Fibroblast of peridontal ligament (primary cell): ENCODE results near the gene CARD19.
"Not testable (repeated sequence)": the region's sequence is repeated elsewhere in the genome, so short reads cannot be mapped to it uniquely, and the experiment has no call there.

Experiments
- DNase-seq: peaks from one replicate; pipeline ENCODE4 v3.0.0-alpha.2; 2010; ENCODE audit errors: extremely low read depth

CARD19 gene

DNA sequence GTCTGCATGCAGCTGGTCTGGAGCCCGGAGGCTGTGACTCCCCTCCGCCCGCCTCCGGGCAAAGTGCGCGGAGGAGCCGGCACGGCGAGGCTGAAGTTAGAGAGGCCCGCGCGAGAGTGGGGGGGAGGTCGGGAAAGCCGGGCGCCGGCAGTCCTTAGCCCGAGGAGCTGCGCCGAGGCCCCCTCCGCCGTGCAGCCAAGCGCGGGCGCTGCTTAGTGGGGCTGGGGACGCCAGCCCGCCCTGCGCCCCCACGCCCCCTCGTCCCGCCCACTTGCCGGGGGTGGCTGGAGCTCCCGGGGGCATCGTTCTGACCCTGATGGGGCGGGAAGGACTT lies 37.6 kb downstream of the CARD19 start:
- no peak for DNase-seq

DNA sequence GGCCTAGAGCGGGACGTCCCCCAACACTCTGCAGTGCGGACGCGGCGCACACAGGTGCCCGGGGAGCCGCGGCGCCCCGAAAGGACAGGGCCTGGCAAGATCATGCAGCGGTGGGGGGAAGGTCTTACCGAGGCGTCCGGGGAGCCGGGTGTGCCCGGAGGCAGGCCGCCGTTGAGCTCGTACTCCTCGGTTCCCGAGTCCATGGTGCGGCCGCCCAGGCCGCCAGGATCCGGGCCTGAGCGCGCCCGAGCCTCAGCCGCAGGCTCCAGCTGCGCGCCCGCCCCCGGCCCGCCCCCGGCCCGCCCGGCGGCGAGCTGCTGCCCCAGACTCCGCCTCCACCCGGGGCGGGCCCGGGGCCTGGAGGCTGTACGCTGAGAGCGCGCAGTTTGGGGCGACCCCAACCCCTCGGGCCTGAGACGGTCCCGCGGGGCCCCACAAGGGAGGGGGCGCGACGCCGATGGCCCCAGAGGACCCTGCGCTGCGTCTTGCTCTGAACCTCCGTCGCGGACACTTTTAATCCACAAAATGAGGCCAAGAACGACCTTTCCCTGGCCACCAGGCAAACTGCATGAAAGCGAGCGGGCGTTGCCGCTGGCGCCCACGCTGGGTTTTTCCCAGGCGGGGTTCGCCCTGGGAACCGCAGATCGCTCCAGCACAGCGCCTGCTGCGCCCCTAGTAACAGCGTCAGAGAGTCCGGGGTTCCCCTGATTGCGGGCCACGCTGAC lies 38.2 kb downstream of the CARD19 start, which contains the start of gene NINJ1:
Gene NINJ1 (minus strand): TSS at position 237 of the 725 bp plus-strand sequence. CDS start 34 bp downstream, at position 203.
- DNase-seq, result peak; percentile 56

DNA sequence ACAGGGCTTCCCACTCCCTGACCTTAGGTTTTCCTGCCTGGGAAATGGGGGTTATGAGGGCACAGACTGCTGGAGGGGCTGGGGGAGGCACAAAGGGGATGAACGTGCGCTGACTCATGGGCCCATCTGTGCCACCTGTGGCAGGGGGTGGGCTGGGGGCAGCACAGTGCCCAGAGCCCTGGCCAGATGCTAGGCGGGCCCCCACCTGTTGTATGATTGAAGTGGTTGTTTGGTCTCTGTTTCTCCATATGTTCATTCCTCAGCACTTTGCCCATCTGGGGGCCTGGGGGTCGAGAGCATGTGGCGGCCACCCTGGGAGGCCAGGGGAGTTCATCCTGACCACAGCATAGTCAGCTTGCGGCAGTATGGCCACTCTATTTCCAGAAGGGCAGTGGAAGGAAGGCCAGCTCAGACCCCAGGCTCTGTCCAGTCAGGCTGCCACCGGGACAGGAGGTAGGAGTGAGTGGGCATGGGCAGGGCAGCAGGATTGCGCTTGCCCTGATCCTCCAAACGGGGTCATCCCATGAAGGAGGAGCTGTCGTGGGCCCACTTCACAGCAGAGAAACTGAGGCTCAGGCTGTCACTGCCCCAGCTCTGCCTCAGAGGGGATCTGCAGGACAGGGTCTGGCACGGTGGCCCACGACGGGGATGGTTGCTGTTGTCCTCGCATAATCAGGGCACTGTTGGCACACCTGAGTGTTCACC lies 38.9 kb downstream of the CARD19 start:
- DNase-seq, result no peak

DNA sequence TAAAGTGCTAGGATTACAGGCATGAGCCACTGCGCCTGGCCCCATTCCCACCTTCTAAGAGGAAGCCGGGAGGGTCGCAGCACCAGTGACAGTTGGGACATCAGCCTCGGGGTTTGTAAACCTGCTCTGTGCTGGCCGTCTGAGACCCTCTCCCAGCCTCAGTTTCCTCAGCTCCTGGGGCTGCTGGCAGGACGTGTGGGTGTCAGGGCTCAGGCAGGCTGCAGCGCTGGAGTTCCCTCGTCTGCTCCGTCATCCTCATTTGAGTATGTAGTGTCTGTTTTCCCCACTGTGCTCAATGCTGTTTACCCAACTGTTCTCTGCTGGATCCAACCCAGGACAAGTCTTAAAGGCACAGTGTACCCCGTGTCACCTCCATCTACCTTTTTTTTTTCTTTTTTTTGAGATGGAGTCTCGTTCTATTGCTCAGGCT lies 40.0 kb downstream of the CARD19 start:
- peak; percentile 54 for DNase-seq

DNA sequence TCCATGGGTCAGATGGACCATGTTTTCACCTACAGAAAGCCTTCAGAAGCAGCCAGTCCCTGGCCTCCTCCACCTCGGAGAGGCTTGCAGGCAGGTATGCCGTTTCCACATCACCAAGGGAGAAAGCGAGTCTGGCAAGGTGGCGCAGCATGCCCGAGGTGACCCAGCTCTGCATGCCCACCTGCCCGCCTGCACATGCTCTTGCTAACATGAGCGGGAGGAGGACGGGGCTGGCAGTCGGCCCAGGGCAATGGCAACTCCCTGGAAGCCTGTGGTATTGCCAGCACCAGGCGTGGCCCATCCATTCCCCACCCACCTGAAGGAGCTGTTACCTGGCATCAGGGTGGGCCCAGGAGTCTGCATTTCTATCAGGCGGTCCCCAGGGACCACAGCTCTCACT lies 41.3 kb downstream of the CARD19 start:
- DNase-seq, result no peak

DNA sequence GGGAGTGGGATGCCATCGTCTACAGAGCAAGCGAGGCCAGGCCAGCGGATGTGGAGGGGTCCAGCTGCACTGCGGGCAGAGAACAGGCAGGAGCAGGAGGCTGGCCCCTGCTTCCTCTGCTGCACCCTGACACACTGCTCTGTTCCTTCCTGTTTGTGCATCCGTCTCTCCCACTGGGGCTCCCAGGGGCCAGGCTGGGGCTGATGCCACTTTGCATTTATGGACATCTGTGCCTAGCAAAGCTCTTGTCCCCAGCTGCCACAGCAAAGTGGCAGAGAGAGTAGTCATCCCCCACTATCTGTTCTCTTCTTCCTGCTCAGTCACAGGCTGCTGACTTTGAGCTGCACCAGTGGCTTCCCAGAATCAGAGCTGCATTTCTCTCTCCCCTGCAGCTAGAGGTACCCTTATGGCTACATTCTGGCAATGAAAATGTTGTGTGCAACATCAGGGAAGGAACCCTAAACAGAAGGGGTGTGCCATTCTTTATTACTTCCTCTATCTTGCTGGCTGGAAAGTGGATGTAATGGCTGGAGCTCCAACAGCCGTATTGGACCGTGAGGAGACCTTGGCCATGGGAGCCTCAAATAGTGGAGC lies 42.3 kb downstream of the CARD19 start:
- DNase-seq, result no peak

DNA sequence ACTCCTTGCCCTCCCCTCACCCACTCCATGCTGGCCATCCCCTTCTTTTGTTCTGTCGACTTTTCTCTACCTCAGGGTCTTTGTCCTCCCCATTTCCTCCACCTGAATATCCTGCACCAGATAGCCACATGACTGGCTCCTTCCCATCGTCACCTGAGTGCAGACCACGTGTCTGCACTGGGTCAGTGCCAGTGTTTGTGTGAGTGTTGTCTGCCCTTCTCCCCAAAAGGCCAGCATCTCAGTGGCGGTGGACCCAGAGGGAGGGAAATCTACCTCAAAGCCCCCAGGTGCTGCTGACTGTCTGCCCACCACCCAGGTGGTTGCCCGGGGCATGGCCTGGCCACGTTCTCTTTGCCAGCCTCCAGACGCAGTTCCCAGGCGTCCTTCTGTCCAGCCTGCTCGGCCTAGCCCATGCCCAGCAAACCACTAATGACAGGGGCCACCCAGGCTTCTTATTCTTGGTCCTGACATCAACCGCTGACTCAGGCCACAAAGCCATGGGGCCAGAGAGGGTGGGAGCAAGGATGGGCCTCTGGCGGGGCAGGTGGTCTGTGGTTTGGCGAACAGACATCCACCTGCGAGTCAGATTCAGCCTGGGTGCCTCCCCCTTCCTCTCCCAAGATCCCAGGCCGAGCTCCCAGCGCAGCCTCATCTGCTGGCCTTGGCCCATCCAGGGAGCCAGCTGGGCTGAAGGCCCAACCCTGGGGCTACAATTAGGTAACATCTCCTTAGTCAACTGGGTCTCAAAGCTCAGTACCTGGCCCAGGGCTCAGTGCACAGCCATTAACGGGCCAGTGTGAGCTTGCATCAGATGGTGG lies 43.6 kb downstream of the CARD19 start:
- no peak for DNase-seq

DNA sequence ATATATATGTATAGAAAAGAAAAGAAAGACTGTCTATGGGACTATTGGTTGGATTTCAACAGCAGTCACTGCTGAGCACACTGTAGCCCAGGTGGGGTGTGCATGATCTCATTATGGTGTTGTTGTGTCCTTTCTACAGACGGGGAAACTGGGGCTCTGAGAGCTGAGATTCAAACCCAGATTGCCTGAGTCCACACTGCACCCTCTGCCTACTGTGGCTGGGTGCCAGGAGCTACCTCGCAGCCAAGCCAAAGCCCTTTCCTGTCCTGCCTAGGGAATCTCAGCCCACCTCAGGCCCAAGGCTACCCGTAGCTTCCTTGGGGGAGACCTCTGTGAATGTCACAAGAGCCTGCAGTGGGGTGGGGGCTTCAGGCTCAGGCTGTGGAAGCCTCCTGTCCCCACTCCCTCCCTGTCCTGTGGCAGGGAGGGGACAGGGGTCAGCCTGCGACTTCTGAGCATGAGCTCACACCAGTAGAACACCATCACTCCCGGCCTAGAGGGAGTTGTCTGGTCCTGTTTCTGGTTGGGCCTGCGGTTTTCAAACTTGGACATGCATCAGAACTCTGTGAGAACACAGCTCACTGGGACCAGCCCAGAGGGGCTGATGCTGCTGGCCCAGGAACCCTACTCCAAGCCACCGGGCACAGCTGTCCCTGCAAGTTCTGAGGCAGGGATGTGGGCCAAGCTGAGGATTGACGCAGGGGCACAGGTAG lies 45.9 kb downstream of the CARD19 start:
- peak; percentile 14 for DNase-seq

DNA sequence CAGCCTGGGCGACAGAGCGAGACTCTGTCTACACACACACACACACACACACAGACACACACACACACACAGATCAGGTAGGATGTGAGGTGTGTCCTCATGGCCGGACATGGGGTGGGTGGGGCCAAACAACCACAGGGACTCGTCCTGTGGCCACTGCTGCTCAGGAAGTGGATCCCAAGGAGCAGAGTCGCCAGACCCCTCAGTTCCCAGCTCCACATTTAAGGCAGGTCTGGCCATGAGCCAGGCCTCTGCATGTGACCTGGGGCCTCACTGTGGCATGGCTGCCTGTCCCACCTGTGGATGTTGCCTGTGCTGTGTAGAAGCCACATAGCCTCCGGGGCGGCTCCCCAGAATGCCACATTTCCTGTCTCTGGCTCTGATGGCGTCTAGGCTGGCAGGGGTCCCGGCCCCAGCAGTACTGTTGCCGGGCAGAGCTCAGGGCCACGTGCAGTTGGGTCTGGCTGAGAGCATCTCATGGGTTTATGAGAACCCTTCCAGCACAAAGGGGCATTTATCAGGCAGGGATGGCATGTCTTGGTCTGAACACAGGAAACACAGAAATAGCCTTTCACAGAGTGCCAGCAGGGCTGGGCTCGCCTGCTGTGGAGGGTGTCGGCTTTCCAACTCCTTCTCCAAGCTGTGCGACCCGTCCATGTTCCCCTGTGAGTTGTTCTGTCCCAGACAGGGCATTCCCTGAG lies 48.0 kb downstream of the CARD19 start:
- no peak for DNase-seq

DNA sequence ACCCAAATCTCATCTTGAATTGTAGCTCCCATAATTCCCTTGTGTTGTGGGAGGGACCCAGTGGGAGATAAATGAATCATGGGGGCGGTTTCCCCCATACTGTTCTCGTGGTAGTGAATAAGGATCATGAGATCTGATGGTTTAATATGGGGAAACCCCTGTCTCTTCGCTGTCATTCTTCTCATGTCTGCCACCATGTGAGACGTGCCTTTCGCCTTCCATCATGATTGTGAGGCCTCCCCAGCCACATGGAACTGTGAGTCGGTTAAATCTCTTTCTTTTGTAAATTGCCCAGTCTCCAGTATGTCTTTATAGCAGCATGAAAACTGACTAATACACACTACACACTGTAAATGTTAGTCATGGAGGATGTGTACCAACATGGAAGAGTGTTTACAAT lies 50.7 kb downstream of the CARD19 start:
- not testable (repeated sequence) for DNase-seq

DNA sequence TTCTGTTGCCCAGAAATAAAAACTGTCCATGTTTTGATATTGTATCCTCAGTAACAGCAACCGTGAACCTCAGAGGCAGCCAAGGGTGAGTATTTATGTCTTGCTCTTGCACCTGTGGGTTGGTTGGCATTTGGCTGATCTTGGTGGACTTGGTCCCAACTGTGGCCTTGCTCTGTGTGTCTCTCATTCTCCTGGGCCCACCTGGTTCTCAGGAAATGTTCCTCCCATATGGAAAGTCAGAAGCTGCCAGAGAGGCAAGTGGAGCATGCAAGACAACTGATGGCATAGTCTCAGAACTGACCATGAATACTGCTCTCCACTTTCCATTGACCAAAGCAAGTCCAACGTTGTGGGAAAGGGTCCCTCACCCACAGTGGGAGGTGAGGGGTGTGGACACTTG lies 51.6 kb downstream of the CARD19 start:
- no peak for DNase-seq

DNA sequence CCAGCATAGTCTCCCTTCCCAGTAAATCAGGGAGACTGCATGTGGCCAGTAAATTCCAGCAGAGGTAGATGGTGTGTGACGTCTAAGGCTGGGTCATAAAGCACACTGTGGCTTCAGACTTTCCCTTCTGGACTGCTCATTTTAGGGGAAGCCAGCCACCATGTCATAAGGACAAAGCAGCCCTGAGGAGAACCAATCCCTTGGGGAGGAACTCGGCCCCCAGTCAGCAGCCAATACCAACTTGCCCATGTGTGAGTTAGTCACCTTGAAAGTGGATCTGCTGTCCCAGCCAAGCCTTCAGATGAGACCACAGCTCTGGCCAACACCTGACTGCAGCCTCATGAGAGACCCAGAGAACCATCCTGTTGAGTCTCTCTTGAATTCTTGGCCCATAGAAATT lies 52.7 kb downstream of the CARD19 start:
- no peak for DNase-seq

DNA sequence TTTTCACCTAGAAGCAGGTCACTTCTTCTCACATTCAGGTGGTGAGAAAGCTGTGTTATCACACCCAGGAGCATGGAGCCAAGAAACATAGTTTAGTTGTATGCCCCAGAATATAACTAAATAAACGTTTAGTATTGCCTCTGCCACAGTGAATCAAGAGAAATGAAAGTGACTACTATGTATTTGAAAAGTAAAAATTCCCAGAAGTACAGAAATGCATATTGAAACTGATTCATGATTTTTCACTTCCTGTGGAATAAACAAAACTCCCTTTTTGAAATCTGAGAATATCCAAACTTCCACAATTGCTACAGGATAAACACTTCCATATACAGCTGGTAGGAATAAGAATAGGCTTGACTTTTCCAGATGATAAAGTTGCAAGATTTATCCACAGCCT lies 53.3 kb downstream of the CARD19 start:
- peak; percentile 77 for DNase-seq

DNA sequence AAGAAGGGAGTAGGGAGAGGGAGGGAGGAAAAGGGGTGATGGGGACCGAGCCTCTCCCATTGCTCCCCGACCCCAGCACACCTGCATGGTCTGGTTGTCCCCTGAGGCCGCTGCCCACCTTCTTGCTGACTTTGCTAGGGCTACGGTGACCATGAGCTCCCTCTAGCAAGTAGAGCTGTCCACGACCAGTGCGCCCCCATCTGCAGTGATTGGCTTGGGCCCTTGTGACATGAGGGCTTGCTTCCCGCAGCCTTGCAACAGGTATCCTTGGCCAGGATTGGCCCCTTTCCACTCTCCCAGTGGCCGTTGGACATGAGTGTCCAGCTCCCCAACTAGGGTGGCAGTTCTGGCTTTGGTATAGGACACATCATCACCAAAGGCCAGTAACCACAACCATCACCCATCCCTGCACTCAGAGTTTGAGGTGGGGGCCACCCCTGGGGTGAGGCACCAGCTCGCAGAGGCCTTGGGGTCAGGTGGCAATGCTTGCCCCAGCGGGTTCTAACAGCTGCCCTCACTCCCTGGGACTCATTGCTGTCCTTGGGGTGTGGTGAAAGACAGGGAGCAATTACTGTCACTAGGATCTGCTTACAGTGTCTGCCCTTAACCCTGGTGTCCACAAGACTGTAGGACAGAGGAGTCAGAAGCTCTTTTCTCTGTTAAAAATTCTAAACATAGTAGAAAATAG lies 55.2 kb downstream of the CARD19 start:
- DNase-seq, result no peak

DNA sequence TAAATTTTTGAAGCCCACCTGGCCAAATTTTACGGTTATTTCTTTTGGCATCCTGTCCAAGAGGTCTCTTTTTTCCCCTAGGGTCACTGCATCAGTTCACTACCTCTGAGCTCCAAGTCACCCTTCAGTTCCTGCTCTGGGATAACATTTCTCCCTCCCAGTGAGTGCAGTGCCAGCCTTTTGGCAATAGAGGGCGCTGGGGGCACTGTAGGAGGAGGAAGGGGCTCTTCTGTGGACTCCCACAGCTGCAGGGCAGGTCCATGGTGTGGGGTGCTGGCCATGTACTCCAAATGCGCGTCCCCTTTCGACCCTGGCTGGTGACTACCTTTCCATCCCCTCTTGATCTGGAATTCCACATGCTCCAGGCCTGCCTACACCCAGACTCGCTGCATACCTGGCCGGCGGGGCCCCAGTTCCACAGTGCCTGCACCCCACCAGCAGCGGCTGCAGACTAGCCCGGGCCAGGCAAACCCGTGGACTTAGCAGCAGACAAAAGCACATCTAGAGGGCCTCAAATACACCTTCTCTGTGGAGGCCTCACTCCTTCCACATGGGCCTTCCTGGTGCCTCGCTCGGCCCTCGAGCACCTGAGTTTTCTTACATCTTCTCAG lies 58.4 kb downstream of the CARD19 start:
- DNase-seq, result no peak

DNA sequence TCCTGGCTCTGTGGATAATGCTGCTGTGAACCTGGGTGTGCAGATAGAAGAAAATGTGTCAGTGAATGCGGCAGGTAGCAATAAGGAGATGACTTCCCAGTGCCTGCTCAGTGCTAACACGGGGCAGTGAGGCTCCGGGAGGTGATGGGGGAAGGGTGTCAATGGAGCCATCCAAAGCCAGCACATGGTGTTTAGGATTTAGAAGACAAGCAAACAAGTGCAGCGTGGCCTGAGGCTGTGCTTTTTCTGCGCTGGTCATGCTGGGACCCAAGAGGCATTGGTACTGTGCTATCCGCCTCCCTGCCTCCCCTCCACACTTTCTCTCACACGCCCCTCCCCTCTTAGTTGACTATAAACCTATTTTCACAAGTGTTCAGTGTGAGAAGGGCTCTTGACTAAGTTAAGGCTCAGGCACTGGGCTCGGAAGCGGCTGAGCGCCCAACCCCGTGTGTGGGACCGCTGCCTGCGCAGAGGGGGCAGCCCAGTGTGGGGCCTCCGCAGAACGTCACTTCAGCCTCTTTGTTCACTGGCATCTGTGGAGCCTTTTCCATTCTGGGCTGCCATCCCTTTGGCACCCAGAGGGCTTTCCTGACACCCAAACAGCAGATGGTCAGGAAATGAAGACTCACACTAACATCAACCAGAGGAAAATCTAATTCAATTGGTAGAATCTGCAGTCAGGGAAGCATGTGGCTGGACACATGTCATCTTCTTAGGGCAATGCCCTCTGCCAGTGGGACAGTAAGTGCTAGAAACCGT lies 59.9 kb downstream of the CARD19 start:
- DNase-seq, result no peak

DNA sequence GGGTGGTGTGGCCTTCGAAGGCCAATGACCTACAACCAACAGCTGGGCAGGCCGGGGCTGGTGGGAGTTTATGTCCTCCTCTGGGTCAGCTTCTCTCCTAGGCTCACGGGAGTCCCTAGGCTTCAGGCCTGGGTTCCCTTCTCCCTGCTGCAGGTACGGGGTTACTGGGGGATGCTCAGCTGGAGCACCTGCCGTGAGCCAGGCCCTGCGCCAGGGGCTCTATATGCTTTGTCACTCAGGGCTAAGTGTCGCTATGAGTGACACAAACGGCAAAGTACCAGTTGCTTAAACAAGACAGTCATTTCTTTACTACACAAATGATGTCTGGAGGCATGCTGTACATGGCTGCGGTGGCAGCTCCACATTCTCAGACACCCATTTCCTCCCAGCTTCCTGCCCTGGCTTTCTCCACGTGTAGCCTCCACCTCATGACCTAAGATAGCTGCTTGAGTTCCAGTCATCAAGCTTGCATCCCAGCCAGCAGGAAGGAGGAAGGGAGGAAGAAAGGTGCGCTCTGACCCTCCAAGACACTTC lies 60.5 kb downstream of the CARD19 start:
- no peak for DNase-seq

DNA sequence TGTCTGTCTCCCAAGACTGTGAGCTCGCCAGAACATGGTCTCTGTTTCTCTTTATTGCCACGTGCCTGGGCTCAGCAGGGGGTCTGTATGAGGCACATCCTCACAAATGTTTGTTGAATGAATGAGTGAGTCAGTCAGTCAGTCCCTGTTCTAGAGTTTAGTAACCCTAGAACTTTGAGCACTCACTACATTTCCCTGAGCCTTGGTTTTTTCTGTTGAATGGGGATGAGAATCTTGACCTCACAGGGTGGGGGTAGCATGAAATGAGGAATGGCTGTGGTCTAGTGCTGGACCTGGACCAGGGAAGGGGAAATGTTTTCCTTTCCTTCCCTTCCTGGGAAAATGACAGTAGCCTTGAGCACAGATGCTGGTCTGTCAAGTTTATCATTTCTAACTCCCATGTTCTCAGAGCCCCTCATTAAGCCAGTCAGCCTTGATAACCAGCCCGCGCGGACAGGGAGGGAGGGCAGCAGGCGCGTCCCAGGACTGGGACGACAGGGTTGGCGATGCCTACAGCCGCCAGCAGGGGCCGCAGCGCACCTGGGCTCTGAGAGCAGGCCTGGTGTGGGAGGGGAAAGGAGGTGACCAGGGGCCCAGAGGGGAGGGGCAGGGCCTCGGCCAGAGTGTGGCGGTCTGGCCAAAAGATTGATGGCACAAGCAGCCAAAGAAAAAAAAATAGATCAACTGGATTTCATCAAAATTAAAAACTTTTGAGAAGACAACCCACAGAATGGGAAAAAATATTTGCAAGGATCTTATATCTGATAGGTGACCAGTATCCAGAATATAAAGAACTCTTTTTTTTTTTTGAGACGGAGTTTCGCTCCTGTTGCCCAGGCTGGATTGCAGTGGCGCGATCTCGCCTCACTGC lies 63.8 kb downstream of the CARD19 start:
- DNase-seq, result peak; percentile 51
